ENCODE results near the gene PGAM2.
"Not testable (repeated sequence)": the region's sequence is repeated elsewhere in the genome, so short reads cannot be mapped to it uniquely, and the experiment has no call there.

PGAM2 gene

DNA sequence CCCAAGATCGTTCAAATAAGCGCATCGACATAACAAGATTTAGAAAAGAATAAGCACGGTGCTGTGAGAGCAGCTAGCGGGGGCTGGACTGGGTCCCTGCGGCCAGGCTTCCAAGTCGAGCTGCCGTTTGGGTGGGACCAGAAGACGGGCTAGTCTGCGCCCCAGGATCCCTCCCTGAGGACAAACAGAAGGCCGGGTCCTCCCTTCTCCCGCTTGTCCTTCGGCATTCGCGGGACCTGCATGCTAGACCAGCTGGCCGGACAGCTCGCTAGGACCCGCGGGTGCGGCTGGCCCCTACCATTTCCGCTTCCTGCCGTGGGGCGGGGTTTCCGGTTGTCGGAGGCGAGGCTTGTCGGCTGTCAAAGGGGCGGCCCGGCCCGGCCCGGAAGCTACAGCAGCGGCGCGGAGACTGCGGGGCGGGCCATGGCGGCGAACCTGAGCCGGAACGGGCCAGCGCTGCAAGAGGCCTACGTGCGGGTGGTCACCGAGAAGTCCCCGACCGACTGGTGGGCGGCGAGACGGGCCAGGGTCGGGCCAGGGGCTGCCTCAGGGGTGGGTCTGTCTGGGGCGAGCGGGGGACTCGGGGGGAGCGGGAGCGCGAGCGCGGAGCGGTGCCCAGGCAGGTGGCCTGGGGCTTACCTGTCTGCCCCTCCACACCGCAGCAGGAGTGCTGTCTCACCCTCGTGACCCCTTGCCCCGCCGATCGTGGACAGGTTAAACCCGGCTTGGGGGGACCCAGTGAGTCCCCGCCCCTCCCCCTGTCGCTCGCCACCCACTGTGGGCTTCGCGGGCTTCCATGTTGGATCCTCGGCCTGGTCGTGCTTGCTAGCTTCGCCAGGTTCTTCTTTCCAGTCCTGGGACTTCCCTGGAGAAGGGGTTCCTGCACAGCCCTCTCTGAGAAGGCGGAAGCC is 20.8 kb downstream of the PGAM2 start, which contains the start of gene DBNL:
TSS of gene DBNL (plus strand) at position 388 of the 911 bp plus-strand sequence. CDS start at position 424, 36 bp downstream.
- Histone ChIP-seq H3K4me3 (ENCODE audit: low read length in 2 of 2) (peak within 1 kb of the TSS; percentile 65 to 88), H3K36me3 (ENCODE audit: control insufficient read depth in 2 of 2, insufficient read depth in 2 of 2, low read length in 2 of 2) (peaks cover 6 to 11% of the 10 kb centered on the region in 2 donors), H3K9me3 (ENCODE audit: control insufficient read depth in 2 of 2, low read length in 2 of 2) (no peaks in the 10 kb centered on the region), H3K4me1 (ENCODE audit: control insufficient read depth, insufficient read depth, low read length) (peaks cover 28% of the 10 kb centered on the region), H3K27me3 (ENCODE audit: control insufficient read depth in 1 of 2, insufficient read depth in 2 of 2, low read length in 2 of 2) (no peaks in the 10 kb centered on the region), H3K27ac (ENCODE audit: low read length) (peak within 1 kb of the TSS; percentile 75), H3K9ac (ENCODE audit: low read length in 2 of 2) (peak within 1 kb of the TSS; percentile 85 to 94)

DNA sequence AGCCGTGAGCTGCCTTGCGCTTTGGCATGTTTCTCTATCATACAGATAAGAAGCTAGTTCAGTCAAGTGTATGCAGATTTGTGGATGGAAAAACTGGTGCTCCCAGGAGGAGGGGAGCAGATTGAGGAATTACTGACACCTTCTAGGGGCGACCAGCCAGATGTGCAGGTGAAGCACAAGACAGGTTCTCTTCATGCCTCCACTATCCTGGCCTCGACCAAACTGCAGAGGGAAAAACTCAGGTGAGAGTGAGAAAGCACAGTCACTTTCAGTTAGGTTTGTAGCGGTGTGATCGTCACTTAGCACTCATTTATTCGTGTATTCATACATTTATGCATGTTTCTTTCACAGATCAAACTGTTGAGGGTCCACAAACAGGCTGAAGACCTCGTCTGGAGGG is 21.5 kb downstream of the PGAM2 start:
- H3K4me3 ChIP-seq (ENCODE audit: low read length in 2 of 2): peak overlapping the region; percentile 65 to 88
- H3K27ac ChIP-seq (ENCODE audit: low read length): peak overlapping the region; percentile 75
- H3K9me3 ChIP-seq (ENCODE audit: control insufficient read depth in 2 of 2, low read length in 2 of 2): no peaks in the 10 kb centered on the region
- peaks cover 30% of the 10 kb centered on the region for H3K4me1 ChIP-seq (ENCODE audit: control insufficient read depth, insufficient read depth, low read length)
- H3K36me3 ChIP-seq (ENCODE audit: control insufficient read depth in 2 of 2, insufficient read depth in 2 of 2, low read length in 2 of 2): peaks cover 6 to 9% of the 10 kb centered on the region in 2 donors
- no peaks in the 10 kb centered on the region for H3K27me3 ChIP-seq (ENCODE audit: control insufficient read depth in 1 of 2, insufficient read depth in 2 of 2, low read length in 2 of 2)
- peak overlapping the region; percentile 85 to 94 for H3K9ac ChIP-seq (ENCODE audit: low read length in 2 of 2)

DNA sequence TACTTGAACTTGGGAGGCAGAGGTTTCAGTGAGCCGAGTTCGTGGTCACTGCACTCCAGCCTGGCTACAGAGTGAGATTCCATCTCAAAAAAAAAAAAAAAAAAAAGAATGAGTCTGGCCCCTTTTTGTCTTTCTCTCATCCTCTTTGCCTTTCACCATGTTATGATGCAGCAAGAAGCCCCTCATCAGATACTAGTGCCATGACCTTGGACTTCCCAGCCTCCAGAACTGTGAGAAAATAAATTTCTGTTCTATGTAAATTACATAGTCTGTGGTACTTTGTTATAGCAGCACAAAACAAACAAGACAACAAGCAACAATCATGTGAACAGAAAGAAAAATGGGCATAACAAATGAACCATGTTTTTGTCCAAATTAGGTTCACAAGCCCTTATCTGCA is 23.1 kb downstream of the PGAM2 start:
- Histone ChIP-seq H3K9ac (ENCODE audit: low read length in 2 of 2) (no peak overlapping the region), H3K4me3 (ENCODE audit: low read length in 2 of 2) (no peak overlapping the region), H3K27ac (ENCODE audit: low read length) (no peak overlapping the region), H3K36me3 (ENCODE audit: control insufficient read depth in 2 of 2, insufficient read depth in 2 of 2, low read length in 2 of 2) (peaks cover 6 to 9% of the 10 kb centered on the region in 2 donors), H3K27me3 (ENCODE audit: control insufficient read depth in 1 of 2, insufficient read depth in 2 of 2, low read length in 2 of 2) (no peaks in the 10 kb centered on the region), H3K9me3 (ENCODE audit: control insufficient read depth in 2 of 2, low read length in 2 of 2) (no peaks in the 10 kb centered on the region), H3K4me1 (ENCODE audit: control insufficient read depth, insufficient read depth, low read length) (peaks cover 30% of the 10 kb centered on the region)

DNA sequence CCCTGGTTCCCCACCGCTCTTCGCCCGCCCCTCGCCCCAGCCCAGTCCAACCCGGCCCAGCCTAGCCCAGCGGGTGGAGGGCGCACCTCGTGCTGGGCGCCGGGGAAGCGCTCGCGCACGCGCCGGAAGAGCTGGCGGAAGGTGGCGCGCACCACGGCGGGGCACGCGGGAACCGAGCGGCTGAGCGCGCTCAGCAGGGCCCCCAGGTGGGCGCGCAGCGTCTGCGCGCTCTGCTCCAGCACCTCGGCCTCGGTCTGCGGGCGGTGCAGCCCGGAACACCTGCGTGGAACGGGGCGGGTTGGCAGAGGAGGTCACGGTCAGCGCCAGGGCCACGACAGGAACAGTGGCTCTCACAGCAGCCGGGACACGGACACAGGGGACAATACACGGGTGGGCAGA is 24.9 kb downstream of the PGAM2 start:
- not testable (repeated sequence) for H3K27ac ChIP-seq (ENCODE audit: low read length); H3K36me3 ChIP-seq (ENCODE audit: control insufficient read depth in 2 of 2, insufficient read depth in 2 of 2, low read length in 2 of 2); H3K27me3 ChIP-seq (ENCODE audit: control insufficient read depth in 1 of 2, insufficient read depth in 2 of 2, low read length in 2 of 2); H3K9ac ChIP-seq (ENCODE audit: low read length in 2 of 2); H3K9me3 ChIP-seq (ENCODE audit: control insufficient read depth in 2 of 2, low read length in 2 of 2)
- Histone ChIP-seq H3K4me3 (ENCODE audit: low read length in 2 of 2) (peak overlapping the region in 1 of 2 donors; percentile 65), H3K4me1 (ENCODE audit: control insufficient read depth, insufficient read depth, low read length) (peaks cover 16% of the 10 kb centered on the region)

DNA sequence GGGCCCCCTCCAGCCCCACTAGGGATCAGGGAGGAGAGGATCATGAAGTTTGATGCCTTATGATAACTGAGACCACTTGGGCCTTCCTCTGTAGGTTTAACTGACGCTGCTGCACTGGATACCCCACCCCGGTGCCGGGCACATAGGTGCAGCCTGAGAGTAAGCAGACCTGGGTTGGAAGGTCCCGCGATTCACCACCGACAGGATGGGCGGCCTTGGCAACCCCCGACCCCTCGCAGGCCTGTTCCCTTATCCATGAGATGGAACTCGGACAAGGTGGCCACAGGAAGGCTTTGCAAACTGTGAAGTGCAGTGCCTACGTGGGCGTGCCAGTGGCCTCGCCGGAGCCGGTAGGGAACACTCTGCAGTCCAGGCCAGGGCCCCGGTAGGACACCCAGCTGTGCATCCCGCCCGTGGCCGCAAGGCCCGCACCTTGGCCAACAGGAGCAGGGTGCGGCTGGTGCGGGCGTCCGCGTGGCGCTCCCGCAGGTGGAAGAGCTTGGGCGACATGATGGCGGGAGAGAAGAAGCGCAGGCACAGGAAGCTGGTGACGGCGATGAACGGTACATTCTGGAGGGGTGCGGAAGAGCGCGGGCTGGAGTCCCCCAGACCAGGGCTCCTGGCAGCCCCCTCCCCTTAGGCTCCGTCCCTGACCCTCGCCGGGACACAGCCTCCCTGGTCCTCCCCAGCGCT is 25.4 kb downstream of the PGAM2 start:
- not testable (repeated sequence) for H3K27ac ChIP-seq (ENCODE audit: low read length); H3K36me3 ChIP-seq (ENCODE audit: control insufficient read depth in 2 of 2, insufficient read depth in 2 of 2, low read length in 2 of 2); H3K9ac ChIP-seq (ENCODE audit: low read length in 2 of 2); H3K27me3 ChIP-seq (ENCODE audit: control insufficient read depth in 1 of 2, insufficient read depth in 2 of 2, low read length in 2 of 2); H3K9me3 ChIP-seq (ENCODE audit: control insufficient read depth in 2 of 2, low read length in 2 of 2)
- Histone ChIP-seq H3K4me3 (ENCODE audit: low read length in 2 of 2) (peak overlapping the region in 1 of 2 donors; percentile 65), H3K4me1 (ENCODE audit: control insufficient read depth, insufficient read depth, low read length) (peaks cover 11% of the 10 kb centered on the region)

DNA sequence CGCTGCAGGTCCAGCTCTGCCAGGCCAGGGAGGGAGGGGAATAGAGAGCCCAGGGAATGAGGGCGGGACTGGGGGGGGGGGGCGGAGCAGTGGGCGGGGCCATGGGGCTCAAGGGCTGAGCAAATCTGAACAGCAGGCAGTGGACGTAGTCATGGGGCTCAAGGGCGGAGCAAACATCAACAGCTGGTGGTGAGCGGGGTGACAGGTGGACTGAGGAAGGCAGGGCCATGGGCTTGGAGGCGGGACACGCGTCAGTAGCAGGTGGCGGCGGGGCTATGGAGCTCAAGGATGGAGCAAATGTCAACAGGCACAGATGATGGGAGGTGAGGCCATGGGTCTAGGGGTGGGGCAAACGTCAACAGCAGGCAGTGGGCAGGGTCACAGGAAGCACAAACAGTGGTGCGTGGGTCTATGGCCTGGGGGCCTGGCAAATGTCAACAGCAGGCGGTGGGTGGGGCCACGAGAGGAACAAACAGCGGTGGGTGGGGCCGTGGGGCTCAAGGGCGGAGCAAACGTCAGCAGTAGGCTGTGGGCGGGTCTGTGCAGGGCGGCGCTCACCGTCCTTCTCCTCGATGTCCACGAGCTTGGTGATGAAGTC is 26.3 kb downstream of the PGAM2 start:
- H3K27ac ChIP-seq (ENCODE audit: low read length): peak overlapping the region; percentile 24
- H3K4me1 ChIP-seq (ENCODE audit: control insufficient read depth, insufficient read depth, low read length); H3K27me3 ChIP-seq (ENCODE audit: control insufficient read depth in 1 of 2, insufficient read depth in 2 of 2, low read length in 2 of 2); H3K36me3 ChIP-seq (ENCODE audit: control insufficient read depth in 2 of 2, insufficient read depth in 2 of 2, low read length in 2 of 2); H3K9me3 ChIP-seq (ENCODE audit: control insufficient read depth in 2 of 2, low read length in 2 of 2); H3K9ac ChIP-seq (ENCODE audit: low read length in 2 of 2): not testable (repeated sequence)
- peak overlapping the region; percentile 12 to 68 for H3K4me3 ChIP-seq (ENCODE audit: low read length in 2 of 2)

DNA sequence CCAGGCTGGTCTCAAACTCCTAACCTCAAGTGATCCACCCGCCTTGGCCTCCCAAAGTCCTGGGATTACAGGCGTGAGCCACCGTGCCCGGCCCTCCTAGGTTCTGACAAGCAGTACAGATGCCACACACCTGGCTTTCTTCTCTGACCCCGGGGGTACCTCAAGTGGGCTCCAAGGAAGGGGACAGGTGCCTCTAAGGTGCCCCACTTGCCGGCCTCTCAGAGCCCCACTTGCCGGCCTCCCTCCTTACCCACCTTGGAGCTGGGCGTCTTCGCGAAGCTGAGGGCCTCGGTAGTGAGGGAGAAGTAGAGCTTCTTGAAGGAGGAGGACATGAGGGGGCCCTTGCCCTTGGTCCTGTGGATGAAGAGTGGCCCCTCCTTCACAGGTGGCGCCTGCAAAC is 26.8 kb downstream of the PGAM2 start:
- H3K36me3 ChIP-seq (ENCODE audit: control insufficient read depth in 2 of 2, insufficient read depth in 2 of 2, low read length in 2 of 2); H3K27me3 ChIP-seq (ENCODE audit: control insufficient read depth in 1 of 2, insufficient read depth in 2 of 2, low read length in 2 of 2); H3K9ac ChIP-seq (ENCODE audit: low read length in 2 of 2); H3K4me1 ChIP-seq (ENCODE audit: control insufficient read depth, insufficient read depth, low read length); H3K9me3 ChIP-seq (ENCODE audit: control insufficient read depth in 2 of 2, low read length in 2 of 2); H3K4me3 ChIP-seq (ENCODE audit: low read length in 2 of 2); H3K27ac ChIP-seq (ENCODE audit: low read length): not testable (repeated sequence)

DNA sequence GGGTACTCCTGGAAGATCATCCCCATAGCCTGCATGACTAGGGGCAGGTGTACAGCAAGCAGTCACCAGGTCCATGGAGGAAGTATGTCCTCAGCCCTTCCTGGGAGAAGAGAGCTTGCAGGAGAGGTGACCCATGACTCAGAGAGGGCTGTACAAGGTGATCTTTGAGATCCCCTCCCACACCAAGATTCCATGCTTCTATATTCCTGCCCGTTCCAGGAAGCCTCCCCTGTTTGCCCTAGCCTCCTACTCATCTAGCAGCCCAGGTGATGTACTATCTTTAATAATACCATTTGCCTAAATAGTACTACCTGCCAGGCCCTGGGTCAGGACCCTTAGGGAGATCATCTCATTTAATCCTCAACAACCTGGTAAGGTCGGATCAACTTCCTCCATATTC is 27.4 kb downstream of the PGAM2 start:
- not testable (repeated sequence) for H3K4me1 ChIP-seq (ENCODE audit: control insufficient read depth, insufficient read depth, low read length); H3K27ac ChIP-seq (ENCODE audit: low read length); H3K9ac ChIP-seq (ENCODE audit: low read length in 2 of 2); H3K9me3 ChIP-seq (ENCODE audit: control insufficient read depth in 2 of 2, low read length in 2 of 2); H3K4me3 ChIP-seq (ENCODE audit: low read length in 2 of 2); H3K27me3 ChIP-seq (ENCODE audit: control insufficient read depth in 1 of 2, insufficient read depth in 2 of 2, low read length in 2 of 2); H3K36me3 ChIP-seq (ENCODE audit: control insufficient read depth in 2 of 2, insufficient read depth in 2 of 2, low read length in 2 of 2)

DNA sequence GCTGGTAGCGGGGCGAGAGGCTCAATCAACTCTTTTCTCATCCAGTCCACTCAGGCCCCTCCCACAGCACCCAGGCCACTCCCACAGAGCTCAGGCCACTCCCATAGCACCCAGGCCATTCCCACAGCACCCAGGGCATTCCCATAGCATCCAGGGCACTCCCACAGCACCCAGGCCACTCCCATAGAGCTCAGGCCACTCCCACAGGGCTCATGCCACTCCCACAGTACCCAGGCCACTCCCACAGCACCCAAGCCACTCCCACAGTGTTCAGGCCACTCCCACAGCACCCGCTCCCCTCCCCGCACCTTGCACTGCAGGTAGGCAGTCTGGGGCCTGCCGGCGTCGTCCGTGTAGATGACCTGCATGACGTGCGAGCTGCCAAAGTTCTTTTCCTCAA is 29.0 kb downstream of the PGAM2 start:
- not testable (repeated sequence) for H3K9me3 ChIP-seq (ENCODE audit: control insufficient read depth in 2 of 2, low read length in 2 of 2); H3K4me1 ChIP-seq (ENCODE audit: control insufficient read depth, insufficient read depth, low read length); H3K36me3 ChIP-seq (ENCODE audit: control insufficient read depth in 2 of 2, insufficient read depth in 2 of 2, low read length in 2 of 2); H3K4me3 ChIP-seq (ENCODE audit: low read length in 2 of 2); H3K27ac ChIP-seq (ENCODE audit: low read length); H3K9ac ChIP-seq (ENCODE audit: low read length in 2 of 2); H3K27me3 ChIP-seq (ENCODE audit: control insufficient read depth in 1 of 2, insufficient read depth in 2 of 2, low read length in 2 of 2)

DNA sequence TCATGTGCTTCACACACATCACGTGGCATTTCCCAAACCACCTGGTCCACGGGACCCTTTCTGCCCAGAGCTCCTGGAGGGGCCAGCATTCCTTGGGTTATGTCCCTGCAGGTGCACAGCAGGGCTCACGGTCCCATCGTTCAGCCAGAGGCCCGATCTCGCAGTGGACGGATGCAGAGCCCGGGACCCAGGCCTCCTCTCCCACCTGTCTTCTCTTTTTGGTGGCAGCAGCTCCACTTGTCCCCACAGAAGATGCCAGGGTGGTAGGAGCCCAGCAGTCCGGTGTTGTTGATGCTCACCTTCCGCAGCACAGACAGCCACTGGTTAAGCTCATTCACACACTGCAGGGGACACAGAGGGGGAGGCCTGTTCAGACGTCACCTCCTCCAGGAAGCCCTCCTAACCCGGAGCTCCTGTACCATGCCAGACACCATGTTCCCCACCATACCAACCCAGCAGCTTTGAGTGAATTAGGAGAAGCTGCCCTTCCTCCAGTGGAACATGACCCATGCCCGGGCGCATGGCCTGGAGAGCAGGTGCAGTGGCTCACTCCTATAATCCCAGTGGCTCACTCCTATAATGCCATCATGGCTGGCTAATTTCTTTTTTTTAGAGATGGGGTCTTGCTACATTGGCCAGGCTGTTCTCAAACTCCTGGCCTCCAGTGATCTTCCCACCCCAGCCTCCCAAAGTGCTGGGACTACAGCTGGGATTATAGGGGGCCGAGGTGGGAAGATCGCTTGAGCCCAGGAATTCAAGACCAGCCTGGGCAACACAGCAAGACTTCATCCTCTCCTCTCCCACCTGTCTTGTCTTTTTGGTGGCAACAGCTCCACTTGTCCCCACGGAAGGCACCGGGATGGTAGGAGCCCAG is 31.2 kb downstream of the PGAM2 start:
- not testable (repeated sequence) for H3K4me1 ChIP-seq (ENCODE audit: control insufficient read depth, insufficient read depth, low read length); H3K27me3 ChIP-seq (ENCODE audit: control insufficient read depth in 1 of 2, insufficient read depth in 2 of 2, low read length in 2 of 2); H3K9me3 ChIP-seq (ENCODE audit: control insufficient read depth in 2 of 2, low read length in 2 of 2); H3K9ac ChIP-seq (ENCODE audit: low read length in 2 of 2); H3K4me3 ChIP-seq (ENCODE audit: low read length in 2 of 2); H3K36me3 ChIP-seq (ENCODE audit: control insufficient read depth in 2 of 2, insufficient read depth in 2 of 2, low read length in 2 of 2); H3K27ac ChIP-seq (ENCODE audit: low read length)

Data from stomach smooth muscle (tissue), 2 donors.